Tibial nerve (tissue), 4 donors: Measurements from ENCODE around the gene EEPD1. TPM values are rescaled to one million over a fixed set of nuclear protein-coding genes. Genes with fewer than 3 reads are reported as not detected.

ENCODE experiments used
- DNase-seq, 2 donors: peaks; one replicate each; pipeline ENCODE4 v3.0.0-alpha.2; 2019; ENCODE audit warnings: low spot score in 2 of 2
- H3K27ac ChIP-seq, 4 donors: fragments of 200-600 bp; sonication (generic) in 3 of 4; one replicate each; pipeline ENCODE4 v1.5.1; 2017 to 2019; ENCODE audit warnings: mild to moderate bottlenecking in 1 of 4
- H3K27me3 ChIP-seq, 2 donors: fragments of 200-600 bp; sonication (generic) in 1 of 2; one replicate each; pipeline versions ENCODE4 v1.5.1 to v1.6.0; 2017 to 2019
- H3K36me3 ChIP-seq, 3 donors: fragments of 200-600 bp; sonication (generic); one replicate each; pipeline ENCODE4 v1.5.1; 2018 to 2019
- H3K4me1 ChIP-seq, 4 donors: fragments of 200-600 bp; sonication (generic) in 3 of 4; one replicate each; pipeline ENCODE4 v1.5.1; 2017 to 2019
- H3K4me3 ChIP-seq, 4 donors: fragments of 200-600 bp; sonication (generic) in 3 of 4; one replicate each; pipeline ENCODE4 v1.5.1; 2017 to 2019; ENCODE audit warnings: mild to moderate bottlenecking in 1 of 4, moderate library complexity in 1 of 4
- H3K9me3 ChIP-seq, 4 donors: fragments of 200-600 bp; sonication (generic) in 3 of 4; one replicate each; pipeline ENCODE4 v1.5.1; 2017 to 2019
- EP300 ChIP-seq, 2 donors: sonication (generic); formaldehyde crosslinking; IDR thresholded peaks; one replicate each; pipeline ENCODE4 v1.6.1; 2017; ENCODE audit warnings: antibody characterized with exemption in 2 of 2, mild to moderate bottlenecking in 1 of 2
- POLR2A ChIP-seq, 2 donors: fragments of 450-650 bp; IDR thresholded peaks; one replicate each; pipeline ENCODE4 v1.6.1; 2017; ENCODE audit warnings: antibody characterized with exemption in 2 of 2, mild to moderate bottlenecking in 2 of 2, moderate library complexity in 2 of 2
- WGBS, 2 donors: methylation state at CpG; one replicate each; pipeline ENCODE4 v1.1.5; 2018; 5-methylcytosine and 5-hydroxymethylcytosine counted together
- total RNA-seq, 4 donors: library from RNA; depleted of rRNA; stranded (reverse); fragments of >200 nt; gene quantifications; one replicate each; pipeline ENCODE4 v1.1.0, GENCODE V29; 2016
- TF ChIP-seq, protein P1 (sequence below), 5 experiments: fragments of 200-600 bp in 3 of 5; fragments of 450-650 bp in 2 of 5; sonication (generic) in 3 of 5; IDR thresholded peaks; one replicate each; pipeline ENCODE4 v1.5.1; 2016 to 2019; ENCODE audit warnings: antibody characterized with exemption in 5 of 5, mild to moderate bottlenecking in 3 of 5, moderate library complexity in 2 of 5

The EEPD1 gene
- total RNA-seq, 4 donors from 2014 or later, result 9.0 to 18.0 (median 16.5) TPM

- WGBS, 2 donors, result 82 to 91% methylated on average over 7 of the region's 7 CpGs
- no peak overlapping the region for H3K27ac ChIP-seq
These were observed 73.1 kb downstream of the EEPD1 start for GRCh38 chr7:36226151-36226550.

GRCh38 chr7:36227223-36227622 lies 74.2 kb downstream of the EEPD1 start:
- H3K27ac ChIP-seq, result no peak overlapping the region
- DNase-seq, result peak; percentile 28 to 57
- WGBS, 2 donors, result 33 to 40% methylated on average over 5 of the region's 5 CpGs

More at GRCh38 chr7:36226151-36226550, 73.1 kb downstream of the EEPD1 start:
- no peak overlapping the region for H3K4me3 ChIP-seq
- H3K9me3 ChIP-seq, result no peaks in the 10 kb centered on the region
- TF ChIP-seq POLR2A (IDR thresholded peaks at IDR 0.05) (no peak), EP300 (IDR thresholded peaks at IDR 0.05) (no peak)
- TF ChIP-seq, protein P1, sequence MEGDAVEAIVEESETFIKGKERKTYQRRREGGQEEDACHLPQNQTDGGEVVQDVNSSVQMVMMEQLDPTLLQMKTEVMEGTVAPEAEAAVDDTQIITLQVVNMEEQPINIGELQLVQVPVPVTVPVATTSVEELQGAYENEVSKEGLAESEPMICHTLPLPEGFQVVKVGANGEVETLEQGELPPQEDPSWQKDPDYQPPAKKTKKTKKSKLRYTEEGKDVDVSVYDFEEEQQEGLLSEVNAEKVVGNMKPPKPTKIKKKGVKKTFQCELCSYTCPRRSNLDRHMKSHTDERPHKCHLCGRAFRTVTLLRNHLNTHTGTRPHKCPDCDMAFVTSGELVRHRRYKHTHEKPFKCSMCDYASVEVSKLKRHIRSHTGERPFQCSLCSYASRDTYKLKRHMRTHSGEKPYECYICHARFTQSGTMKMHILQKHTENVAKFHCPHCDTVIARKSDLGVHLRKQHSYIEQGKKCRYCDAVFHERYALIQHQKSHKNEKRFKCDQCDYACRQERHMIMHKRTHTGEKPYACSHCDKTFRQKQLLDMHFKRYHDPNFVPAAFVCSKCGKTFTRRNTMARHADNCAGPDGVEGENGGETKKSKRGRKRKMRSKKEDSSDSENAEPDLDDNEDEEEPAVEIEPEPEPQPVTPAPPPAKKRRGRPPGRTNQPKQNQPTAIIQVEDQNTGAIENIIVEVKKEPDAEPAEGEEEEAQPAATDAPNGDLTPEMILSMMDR (IDR thresholded peaks at IDR 0.05), result no peak
- no peaks in the 10 kb centered on the region for H3K36me3 ChIP-seq
- H3K4me1 ChIP-seq, result peaks cover 0 to 8% (median 0%) of the 10 kb centered on the region in 4 donors
- no peaks in the 10 kb centered on the region for H3K27me3 ChIP-seq
- no peak for DNase-seq

GRCh38 chr7:36228039-36228438 lies 75.0 kb downstream of the EEPD1 start:
- Histone ChIP-seq H3K27me3 (no peaks in the 10 kb centered on the region), H3K9me3 (no peaks in the 10 kb centered on the region), H3K36me3 (no peaks in the 10 kb centered on the region), H3K4me3 (no peak overlapping the region), H3K27ac (no peak overlapping the region), H3K4me1 (peaks cover 0 to 12% (median 0%) of the 10 kb centered on the region in 4 donors)
- WGBS, 2 donors, result 64 to 65% methylated on average over 4 of the region's 4 CpGs
- DNase-seq, result no peak
- TF ChIP-seq, protein P1 (IDR thresholded peaks at IDR 0.05), result no peak
- TF ChIP-seq EP300 (IDR thresholded peaks at IDR 0.05) (no peak), POLR2A (IDR thresholded peaks at IDR 0.05) (no peak)

More at GRCh38 chr7:36227223-36227622, 74.2 kb downstream of the EEPD1 start:
- Histone ChIP-seq H3K4me3 (no peak overlapping the region), H3K4me1 (peaks cover 0 to 12% (median 0%) of the 10 kb centered on the region in 4 donors), H3K9me3 (no peaks in the 10 kb centered on the region), H3K36me3 (no peaks in the 10 kb centered on the region), H3K27me3 (no peaks in the 10 kb centered on the region)
- TF ChIP-seq EP300 (IDR thresholded peaks at IDR 0.05) (peak in 1 of 2 donors; percentile 23), POLR2A (IDR thresholded peaks at IDR 0.05) (no peak)
- TF ChIP-seq, protein P1 (IDR thresholded peaks at IDR 0.05), result no peak

DNA sequence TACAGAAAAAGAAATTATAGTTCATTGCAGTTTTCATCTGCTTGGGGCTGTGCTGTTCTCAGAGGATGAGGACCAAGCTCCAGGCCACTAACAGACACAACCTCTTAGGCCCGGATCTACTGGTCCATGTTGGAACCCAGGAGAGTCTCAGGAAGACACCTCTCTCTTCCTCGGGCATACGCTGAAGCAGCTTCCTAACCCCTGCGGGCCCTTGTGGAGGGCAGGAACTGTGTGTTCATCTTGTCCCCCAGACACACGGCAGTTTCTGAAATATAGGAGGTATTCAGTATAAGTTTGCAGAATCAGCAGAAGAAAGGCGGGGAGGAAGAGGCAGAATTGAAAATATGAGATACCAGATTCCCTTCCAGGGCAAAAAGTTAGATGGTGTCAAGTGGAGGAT lies 78.4 kb downstream of the EEPD1 start:
- no peaks in the 10 kb centered on the region for H3K36me3 ChIP-seq
- H3K4me1 ChIP-seq, result peaks cover 0 to 4% (median 0%) of the 10 kb centered on the region in 4 donors
- H3K4me3 ChIP-seq, result no peak overlapping the region
- TF ChIP-seq POLR2A (IDR thresholded peaks at IDR 0.05) (no peak), EP300 (IDR thresholded peaks at IDR 0.05) (no peak)
- TF ChIP-seq, protein P1 (IDR thresholded peaks at IDR 0.05), result no peak
- H3K27me3 ChIP-seq, result no peaks in the 10 kb centered on the region
- no peak overlapping the region for H3K27ac ChIP-seq
- no peak for DNase-seq
- WGBS, 2 donors, result 80 to 82% methylated on average over 6 of the region's 6 CpGs
- H3K9me3 ChIP-seq, result no peaks in the 10 kb centered on the region

DNA sequence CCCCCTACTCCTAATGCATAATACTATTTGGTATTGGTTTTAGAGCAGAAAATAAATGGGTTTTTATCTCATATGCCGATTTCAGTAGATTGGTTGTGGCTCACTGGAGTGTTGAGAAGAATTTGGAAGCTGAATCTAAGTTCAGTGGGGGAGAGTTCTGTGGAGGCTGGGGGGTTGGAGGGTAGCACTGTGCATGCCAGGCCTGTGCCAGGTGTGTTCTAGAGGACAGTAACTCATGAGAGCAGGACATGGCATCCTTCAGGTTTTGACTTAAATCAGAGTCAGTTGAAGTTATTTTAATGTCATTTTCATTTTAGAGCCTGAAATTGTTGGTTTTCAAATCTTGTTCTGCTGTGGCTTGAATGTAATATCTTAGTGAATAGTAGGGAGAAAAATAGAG lies 79.5 kb downstream of the EEPD1 start:
- Histone ChIP-seq H3K27ac (no peak overlapping the region), H3K4me3 (no peak overlapping the region), H3K27me3 (no peaks in the 10 kb centered on the region), H3K9me3 (no peaks in the 10 kb centered on the region), H3K4me1 (peaks cover 0 to 4% (median 0%) of the 10 kb centered on the region in 4 donors), H3K36me3 (no peaks in the 10 kb centered on the region)
- TF ChIP-seq POLR2A (IDR thresholded peaks at IDR 0.05), result no peak
- TF ChIP-seq EP300 (IDR thresholded peaks at IDR 0.05), result no peak
- TF ChIP-seq, protein P1 (IDR thresholded peaks at IDR 0.05), result no peak
- WGBS, 2 donors, result 79 to 86% methylated on average over 1 of the region's 1 CpG
- no peak for DNase-seq
